Thoracic aorta (tissue), 2 donors: ENCODE measurements around the gene IGSF5. TPM values are rescaled to one million over a fixed set of nuclear protein-coding genes. Genes with fewer than 3 reads are reported as not detected.

Experiments used
- ATAC-seq: fragments of 150-250 bp; one replicate; pipeline ENCODE4 v1.8.0; 2017; ENCODE audit warnings: low read depth; ENCODE audit not compliant: insufficient number of reproducible peaks, low FRiP score
- DNase-seq: peaks from one replicate; pipeline ENCODE4 v3.0.0-alpha.2; 2020; ENCODE audit warnings: low spot score
- H3K27ac ChIP-seq, 2 donors: fragments of 200-600 bp; sonication (generic); 1 replicate in 1 of 2; 2 replicates in 1 of 2; pipeline ENCODE4 v1.5.1; 2016; ENCODE audit warnings: mild to moderate bottlenecking in 2 of 2, moderate library complexity in 2 of 2
- H3K27me3 ChIP-seq: fragments of 200-600 bp; sonication (generic); replicated peaks from 2 replicates; pipeline ENCODE4 v1.6.0; 2016; ENCODE audit warnings: mild to moderate bottlenecking; ENCODE audit not compliant: insufficient read depth
- H3K36me3 ChIP-seq: fragments of 200-600 bp; sonication (generic); one replicate; pipeline ENCODE4 v1.5.1; 2016
- H3K4me1 ChIP-seq, 2 donors: fragments of 200-600 bp; sonication (generic); 1 replicate in 1 of 2; 2 replicates in 1 of 2; pipeline versions ENCODE4 v1.5.1 to v1.6.0; 2016; ENCODE audit warnings: low read depth in 2 of 2, mild to moderate bottlenecking in 1 of 2; ENCODE audit not compliant: control insufficient read depth in 1 of 2
- H3K4me3 ChIP-seq: fragments of 200-600 bp; sonication (generic); 2 replicates; pipeline ENCODE4 v1.5.1; 2016; ENCODE audit warnings: mild to moderate bottlenecking
- H3K9me3 ChIP-seq: fragments of 200-600 bp; sonication (generic); 2 replicates; pipeline ENCODE4 v1.5.1; 2016
- CTCF ChIP-seq: fragments of 200-600 bp; sonication (generic); IDR thresholded peaks from one replicate; pipeline ENCODE4 v1.5.1; 2019; ENCODE audit warnings: antibody characterized with exemption
- total RNA-seq, 2 donors: library from RNA; depleted of rRNA; stranded (reverse); fragments of >200 nt; gene quantifications; one replicate each; pipeline versions ENCODE4 v1.1.0 to v1.2.3, GENCODE V29; 2016

IGSF5 gene
- total RNA-seq, 2 donors from 2014 or later = not detected

DNA sequence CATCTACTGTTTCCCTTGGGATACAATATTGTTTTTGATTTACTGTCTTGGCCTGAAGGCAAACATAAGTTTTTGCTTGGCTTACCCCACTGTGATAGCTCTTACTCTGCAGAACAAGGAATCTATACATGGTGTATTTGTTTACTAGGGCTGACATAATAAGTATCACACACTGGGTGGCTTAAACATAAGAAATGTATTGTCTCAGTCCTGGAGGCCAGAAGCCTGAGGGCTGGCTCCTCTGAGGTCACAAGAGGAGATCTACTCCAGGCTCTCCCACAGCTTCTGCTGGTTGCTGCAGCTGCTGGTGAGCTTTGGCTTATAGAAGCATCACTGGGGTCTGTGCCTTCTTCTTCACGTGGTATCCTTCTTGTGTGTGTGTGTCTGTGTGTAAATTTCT lies 30.7 kb upstream of the IGSF5 start:
- DNase-seq (no peak), ATAC-seq (no peak)
- Histone ChIP-seq H3K36me3 (no peaks in the 10 kb centered on the region), H3K27me3 (no peaks in the 10 kb centered on the region), H3K4me3 (no peak overlapping the region), H3K9me3 (no peaks in the 10 kb centered on the region), H3K4me1 (no peaks in the 10 kb centered on the region), H3K27ac (no peak overlapping the region)
- no peak for TF ChIP-seq CTCF

DNA sequence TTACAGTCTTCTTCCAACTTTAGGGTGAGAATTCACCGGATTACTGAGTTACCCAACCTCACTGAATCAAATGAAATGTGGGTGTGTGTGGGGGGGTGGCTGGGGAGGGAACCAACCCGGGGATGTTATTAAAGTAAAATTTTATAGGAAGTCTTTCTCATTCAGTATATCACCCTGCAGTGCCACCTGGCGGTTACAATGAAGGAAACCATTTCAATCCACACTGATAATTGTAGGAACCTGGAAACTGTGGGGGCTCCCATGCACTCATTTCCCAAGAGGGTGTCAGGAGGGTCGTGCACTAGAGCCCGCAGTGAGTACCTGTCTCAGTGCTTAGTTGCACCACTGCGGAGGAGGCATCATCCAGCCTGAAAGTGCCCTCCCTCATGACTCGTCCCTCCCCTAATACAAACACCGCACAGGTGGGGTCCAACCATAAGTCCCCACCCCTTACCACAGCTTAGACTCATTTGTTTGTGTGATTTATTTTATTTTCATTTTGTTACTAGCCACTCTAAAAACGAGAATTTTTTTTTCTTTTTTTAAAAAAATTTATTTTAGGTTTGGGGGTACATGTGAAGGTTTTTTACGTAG lies 29.1 kb upstream of the IGSF5 start:
- no peak overlapping the region for H3K27ac ChIP-seq
- no peak for ATAC-seq
- no peaks in the 10 kb centered on the region for H3K4me1 ChIP-seq
- no peaks in the 10 kb centered on the region for H3K27me3 ChIP-seq
- no peaks in the 10 kb centered on the region for H3K9me3 ChIP-seq
- no peak for DNase-seq
- no peak overlapping the region for H3K4me3 ChIP-seq
- H3K36me3 ChIP-seq = no peaks in the 10 kb centered on the region
- TF ChIP-seq CTCF = peak; percentile 69

GRCh38 chr21:39720126-39720778 lies 24.7 kb upstream of the IGSF5 start:
- no peak overlapping the region for H3K27ac ChIP-seq
- no peak for TF ChIP-seq CTCF
- no peaks in the 10 kb centered on the region for H3K27me3 ChIP-seq
- no peaks in the 10 kb centered on the region for H3K36me3 ChIP-seq
- no peaks in the 10 kb centered on the region for H3K4me1 ChIP-seq
- ATAC-seq (no peak), DNase-seq (no peak)
- H3K4me3 ChIP-seq = no peak overlapping the region
- H3K9me3 ChIP-seq = no peaks in the 10 kb centered on the region

GRCh38 chr21:39721885-39722284 lies 23.1 kb upstream of the IGSF5 start:
- H3K27me3 ChIP-seq = no peaks in the 10 kb centered on the region
- H3K4me1 ChIP-seq = no peaks in the 10 kb centered on the region
- H3K9me3 ChIP-seq = no peaks in the 10 kb centered on the region
- H3K27ac ChIP-seq = no peak overlapping the region
- no peak for ATAC-seq
- no peak overlapping the region for H3K4me3 ChIP-seq
- TF ChIP-seq CTCF = no peak
- no peaks in the 10 kb centered on the region for H3K36me3 ChIP-seq
- no peak for DNase-seq

GRCh38 chr21:39724944-39725343 lies 20.0 kb upstream of the IGSF5 start:
- H3K27ac ChIP-seq = no peak overlapping the region
- no peaks in the 10 kb centered on the region for H3K9me3 ChIP-seq
- no peak overlapping the region for H3K4me3 ChIP-seq
- DNase-seq = no peak
- no peaks in the 10 kb centered on the region for H3K36me3 ChIP-seq
- no peaks in the 10 kb centered on the region for H3K27me3 ChIP-seq
- no peak for TF ChIP-seq CTCF
- ATAC-seq = no peak
- H3K4me1 ChIP-seq = no peaks in the 10 kb centered on the region
